Astrocyte (in vitro differentiated cells and primary cell): Measurements from ENCODE around the gene NSMF. TPM values are rescaled to one million over a fixed set of nuclear protein-coding genes. Genes with fewer than 3 reads are reported as not detected.

Experiments
- DNase-seq: peaks from one replicate; pipeline ENCODE4 v3.0.0-alpha.2; 2010; ENCODE audit warnings: low read depth
- FAIRE-seq: peaks from 2 replicates; lab custom pipeline; 2011; peaks lifted over from hg19 to GRCh38; lab: Jason Lieb, UNC
- H2AFZ ChIP-seq: 2 replicates; pipeline ENCODE4 v1.6.0; 2012; ENCODE audit warnings: low read depth, low read length, inconsistent platforms
- H3K27ac ChIP-seq: 2 replicates; pipeline ENCODE4 v1.5.1; 2011; ENCODE audit warnings: low read depth, low read length, inconsistent platforms
- H3K27me3 ChIP-seq: 2 replicates; pipeline ENCODE4 v1.6.0; 2011; ENCODE audit warnings: low read length, inconsistent platforms; ENCODE audit not compliant: insufficient read depth
- H3K36me3 ChIP-seq: 2 replicates; pipeline ENCODE4 v1.5.1; 2011; ENCODE audit warnings: low read length, inconsistent platforms; ENCODE audit not compliant: insufficient read depth
- H3K4me1 ChIP-seq: 2 replicates; pipeline ENCODE4 v1.5.1; 2011; ENCODE audit warnings: low read length, inconsistent platforms; ENCODE audit not compliant: insufficient read depth
- H3K4me2 ChIP-seq: 2 replicates; pipeline ENCODE4 v1.6.0; 2012; ENCODE audit warnings: low read length, inconsistent platforms
- H3K4me3 ChIP-seq: 2 replicates; pipeline ENCODE4 v1.5.1; 2011; ENCODE audit warnings: low read depth, mild to moderate bottlenecking, low read length, inconsistent platforms; ENCODE audit not compliant: insufficient read depth
- H3K79me2 ChIP-seq: 2 replicates; pipeline ENCODE4 v1.6.0; 2012; ENCODE audit warnings: mild to moderate bottlenecking, low read length, inconsistent platforms; ENCODE audit not compliant: insufficient read depth
- H3K9ac ChIP-seq: 2 replicates; pipeline ENCODE4 v1.6.0; 2012; ENCODE audit warnings: mild to moderate bottlenecking, low read length, inconsistent platforms
- H3K9me3 ChIP-seq: 2 replicates; pipeline ENCODE4 v1.5.1; 2012; ENCODE audit warnings: low read depth, mild to moderate bottlenecking, low read length, inconsistent platforms; ENCODE audit not compliant: insufficient read depth
- H4K20me1 ChIP-seq: 2 replicates; pipeline ENCODE4 v1.6.0; 2012; ENCODE audit warnings: low read length, inconsistent platforms; ENCODE audit not compliant: insufficient read depth
- H3K27ac Mint-ChIP-seq: one replicate; pipeline ENCODE4 v1.8.0; 2021; ENCODE audit warnings: mild to moderate bottlenecking, mixed read lengths; ENCODE audit not compliant: unreplicated experiment
- H3K27me3 Mint-ChIP-seq: one replicate; pipeline ENCODE4 v1.8.0; 2021; ENCODE audit warnings: low read depth, mixed read lengths; ENCODE audit not compliant: unreplicated experiment
- H3K36me3 Mint-ChIP-seq: one replicate; pipeline ENCODE4 v1.8.0; 2021; ENCODE audit warnings: low read depth, mixed read lengths; ENCODE audit not compliant: unreplicated experiment
- H3K4me1 Mint-ChIP-seq: one replicate; pipeline ENCODE4 v1.8.0; 2021; ENCODE audit warnings: low read depth, mixed read lengths; ENCODE audit not compliant: unreplicated experiment
- H3K4me3 Mint-ChIP-seq: one replicate; pipeline ENCODE4 v1.8.0; 2021; ENCODE audit warnings: mild to moderate bottlenecking, moderate library complexity, mixed read lengths; ENCODE audit not compliant: unreplicated experiment
- H3K9me3 Mint-ChIP-seq: one replicate; pipeline ENCODE4 v1.8.0; 2021; ENCODE audit warnings: mild to moderate bottlenecking, mixed read lengths; ENCODE audit not compliant: unreplicated experiment
- EZH2 ChIP-seq: IDR thresholded peaks from 2 replicates; pipeline ENCODE4 v1.6.1; 2012; ENCODE audit warnings: mild to moderate bottlenecking, low read length, inconsistent platforms; ENCODE audit not compliant: insufficient read depth
- total RNA-seq: library from RNA; stranded (reverse); gene quantifications from 2 replicates; pipeline ENCODE4 v1.2.1, GENCODE V29; 2021
- TF ChIP-seq, protein P1 (sequence below): IDR thresholded peaks from 2 replicates; pipeline ENCODE4 v1.5.1; 2011; ENCODE audit warnings: low read depth, mild to moderate bottlenecking, inconsistent platforms, low read length, moderate library complexity; ENCODE audit not compliant: insufficient read depth

The NSMF gene
- total RNA-seq, 1 donor from 2014 or later = 50.5 TPM

DNA sequence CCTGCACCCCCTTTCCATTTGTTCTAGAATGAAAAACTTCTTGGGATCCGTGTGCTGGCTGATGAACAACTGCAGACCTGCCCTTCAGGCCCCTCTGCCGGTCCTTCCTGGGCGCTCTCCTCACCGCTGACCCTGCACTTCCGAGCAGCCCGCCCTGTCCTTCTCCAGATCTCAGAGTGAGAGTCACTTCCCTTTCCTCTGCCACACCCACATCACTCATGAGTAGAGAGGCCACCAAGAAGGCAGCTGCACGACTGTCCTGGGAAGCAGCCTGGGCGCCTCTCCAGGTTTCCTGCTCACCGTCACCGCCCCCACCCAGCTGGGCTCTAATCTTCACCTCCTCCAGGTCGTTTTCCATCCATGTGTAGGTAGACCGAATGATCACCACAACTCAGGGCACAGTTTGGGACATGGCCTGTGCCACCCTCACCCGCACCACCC is 35.0 kb upstream of the NSMF start:
- Histone ChIP-seq H3K36me3 (no peaks in the 10 kb centered on the region), H3K9me3 (no peaks in the 10 kb centered on the region), H3K79me2 (no peaks in the 10 kb centered on the region), H3K27ac (no peak overlapping the region), H3K4me1 (no peaks in the 10 kb centered on the region), H4K20me1 (no peaks in the 10 kb centered on the region), H2AFZ (no peak overlapping the region), H3K27me3 (no peaks in the 10 kb centered on the region), H3K4me2 (no peak overlapping the region), H3K4me3 (no peak overlapping the region), H3K9ac (no peak overlapping the region)
- peaks cover 18% of the 10 kb centered on the region for H3K27me3 Mint-ChIP-seq
- H3K4me1 Mint-ChIP-seq = no peaks in the 10 kb centered on the region
- DNase-seq = no peak
- TF ChIP-seq EZH2 = no peak
- TF ChIP-seq, protein P1, sequence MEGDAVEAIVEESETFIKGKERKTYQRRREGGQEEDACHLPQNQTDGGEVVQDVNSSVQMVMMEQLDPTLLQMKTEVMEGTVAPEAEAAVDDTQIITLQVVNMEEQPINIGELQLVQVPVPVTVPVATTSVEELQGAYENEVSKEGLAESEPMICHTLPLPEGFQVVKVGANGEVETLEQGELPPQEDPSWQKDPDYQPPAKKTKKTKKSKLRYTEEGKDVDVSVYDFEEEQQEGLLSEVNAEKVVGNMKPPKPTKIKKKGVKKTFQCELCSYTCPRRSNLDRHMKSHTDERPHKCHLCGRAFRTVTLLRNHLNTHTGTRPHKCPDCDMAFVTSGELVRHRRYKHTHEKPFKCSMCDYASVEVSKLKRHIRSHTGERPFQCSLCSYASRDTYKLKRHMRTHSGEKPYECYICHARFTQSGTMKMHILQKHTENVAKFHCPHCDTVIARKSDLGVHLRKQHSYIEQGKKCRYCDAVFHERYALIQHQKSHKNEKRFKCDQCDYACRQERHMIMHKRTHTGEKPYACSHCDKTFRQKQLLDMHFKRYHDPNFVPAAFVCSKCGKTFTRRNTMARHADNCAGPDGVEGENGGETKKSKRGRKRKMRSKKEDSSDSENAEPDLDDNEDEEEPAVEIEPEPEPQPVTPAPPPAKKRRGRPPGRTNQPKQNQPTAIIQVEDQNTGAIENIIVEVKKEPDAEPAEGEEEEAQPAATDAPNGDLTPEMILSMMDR = no peak
- H3K9me3 Mint-ChIP-seq = peaks cover 7% of the 10 kb centered on the region
- FAIRE-seq = no peak
- no peak overlapping the region for H3K27ac Mint-ChIP-seq
- H3K36me3 Mint-ChIP-seq = peaks cover 10% of the 10 kb centered on the region
- no peak overlapping the region for H3K4me3 Mint-ChIP-seq

DNA sequence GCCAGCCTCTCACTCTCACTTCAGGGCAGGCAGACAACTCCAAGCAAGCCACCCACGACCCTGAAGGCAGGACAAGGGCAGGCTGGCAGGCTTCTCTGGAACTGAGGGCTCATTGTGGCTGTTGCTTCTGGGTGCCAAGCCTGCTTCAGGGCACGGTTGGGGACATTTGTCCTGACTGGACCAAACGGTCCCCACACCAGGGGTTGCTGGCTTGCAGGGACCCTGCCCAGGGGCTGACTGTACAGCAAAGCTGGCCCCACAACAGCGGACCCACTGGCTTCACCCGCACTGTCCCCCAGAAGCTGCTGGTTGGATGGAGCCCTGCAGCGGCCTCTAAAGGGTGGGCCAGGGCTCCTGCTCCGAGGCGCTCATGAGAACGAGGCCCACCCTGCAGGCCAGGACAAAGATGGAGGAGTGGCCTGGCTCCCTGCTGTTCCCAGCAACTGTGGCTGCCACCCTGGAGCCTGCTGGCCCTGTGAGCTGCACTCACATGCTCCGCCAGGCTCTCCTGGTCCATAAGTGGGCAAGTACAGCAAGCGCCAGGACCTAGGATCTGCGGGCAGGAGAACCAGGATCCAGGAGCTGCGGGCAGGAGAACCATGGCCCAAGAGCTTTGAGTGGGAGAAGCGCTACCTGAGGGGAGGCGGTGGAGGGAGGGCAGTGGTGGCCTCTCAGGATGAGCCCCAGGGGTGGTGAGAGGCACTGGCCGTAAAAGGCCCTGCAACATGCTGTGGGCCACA is 34.4 kb upstream of the NSMF start:
- no peaks in the 10 kb centered on the region for H4K20me1 ChIP-seq
- TF ChIP-seq, protein P1 = no peak
- no peak for TF ChIP-seq EZH2
- Mint-ChIP-seq H3K27me3 (peaks cover 14% of the 10 kb centered on the region), H3K9me3 (peaks cover 5% of the 10 kb centered on the region), H3K27ac (no peak overlapping the region), H3K36me3 (peaks cover 7% of the 10 kb centered on the region), H3K4me3 (no peak overlapping the region), H3K4me1 (no peaks in the 10 kb centered on the region)
- no peaks in the 10 kb centered on the region for H3K4me1 ChIP-seq
- H3K27me3 ChIP-seq = no peaks in the 10 kb centered on the region
- no peak overlapping the region for H3K27ac ChIP-seq
- FAIRE-seq (no peak), DNase-seq (no peak)
- no peak overlapping the region for H3K9ac ChIP-seq
- no peak overlapping the region for H3K4me2 ChIP-seq
- no peak overlapping the region for H3K4me3 ChIP-seq
- no peaks in the 10 kb centered on the region for H3K36me3 ChIP-seq
- H3K79me2 ChIP-seq = no peaks in the 10 kb centered on the region
- no peaks in the 10 kb centered on the region for H3K9me3 ChIP-seq
- no peak overlapping the region for H2AFZ ChIP-seq
